VCaP (cell line): ENCODE data around the gene FNIP1.

ENCODE experiments used
- H3K27ac ChIP-seq: fragments of 450-650 bp; 2 replicates; pipeline ENCODE4 v1.5.1; 2017
- CTCF ChIP-seq: fragments of 450-650 bp; conservative IDR thresholded peaks from 2 replicates; pipeline ENCODE4 v1.5.1; 2017; ENCODE audit warnings: mild to moderate bottlenecking, moderate library complexity

Gene FNIP1

GRCh38 chr5:131694926-131695325, 101.9 kb downstream of the FNIP1 start:
- no peak overlapping the region for H3K27ac ChIP-seq
- no peak for TF ChIP-seq CTCF

GRCh38 chr5:131693894-131694293, 102.9 kb downstream of the FNIP1 start:
- H3K27ac ChIP-seq = no peak overlapping the region
- no peak for TF ChIP-seq CTCF

- peak overlapping the region; percentile 86 for H3K27ac ChIP-seq
- TF ChIP-seq CTCF = no peak
Observed at GRCh38 chr5:131685516-131686171, 111.2 kb downstream of the FNIP1 start.

- peak overlapping the region; percentile 86 for H3K27ac ChIP-seq
- no peak for TF ChIP-seq CTCF
Observed at GRCh38 chr5:131684595-131684994, 112.2 kb downstream of the FNIP1 start.

- TF ChIP-seq CTCF = no peak
- peak overlapping the region; percentile 86 for H3K27ac ChIP-seq
Observed at GRCh38 chr5:131684051-131684450, 112.8 kb downstream of the FNIP1 start.

- TF ChIP-seq CTCF = no peak
- peak overlapping the region; percentile 86 for H3K27ac ChIP-seq
Observed at GRCh38 chr5:131682826-131683225, 114.0 kb downstream of the FNIP1 start.

GRCh38 chr5:131682175-131682574, 114.6 kb downstream of the FNIP1 start:
- TF ChIP-seq CTCF = no peak
- peak overlapping the region; percentile 86 for H3K27ac ChIP-seq
